Duodenal mucosa (tissue), 2 donors: ENCODE data around the gene WDR64.
"Not testable (repeated sequence)": the region's sequence is repeated elsewhere in the genome, so short reads cannot be mapped to it uniquely, and the experiment has no call there.

Experiments used
- H3K27ac ChIP-seq: one replicate; pipeline ENCODE4 v1.7.0; 2013; ENCODE audit warnings: low read depth, low read length
- H3K27me3 ChIP-seq, 2 donors: one replicate each; pipeline ENCODE4 v1.7.0; 2013; ENCODE audit warnings: low read length in 2 of 2, control low read depth in 1 of 2; ENCODE audit not compliant: insufficient read depth in 2 of 2, control insufficient read depth in 1 of 2
- H3K36me3 ChIP-seq, 2 donors: one replicate each; pipeline ENCODE4 v1.7.0; 2013; ENCODE audit warnings: low read length in 2 of 2, control low read depth in 1 of 2; ENCODE audit not compliant: insufficient read depth in 2 of 2, control insufficient read depth in 1 of 2
- H3K4me1 ChIP-seq, 2 donors: one replicate each; pipeline ENCODE4 v1.7.0; 2013; ENCODE audit warnings: low read length in 2 of 2, control low read depth in 1 of 2; ENCODE audit not compliant: insufficient read depth in 2 of 2, control insufficient read depth in 1 of 2
- H3K4me3 ChIP-seq, 2 donors: one replicate each; pipeline ENCODE4 v1.7.0; 2013; ENCODE audit warnings: low read length in 2 of 2, low read depth in 1 of 2
- H3K9ac ChIP-seq, 2 donors: one replicate each; pipeline ENCODE4 v1.7.0; 2013; ENCODE audit warnings: low read length in 2 of 2, low read depth in 1 of 2
- H3K9me3 ChIP-seq, 2 donors: one replicate each; pipeline ENCODE4 v1.7.0; 2013; ENCODE audit warnings: low read length in 2 of 2, control low read depth in 1 of 2; ENCODE audit not compliant: control insufficient read depth in 1 of 2

Gene WDR64

GRCh38 chr1:241813768-241814320 lies 161.8 kb downstream of the WDR64 start:
- Histone ChIP-seq H3K4me1 (no peaks in the 10 kb centered on the region), H3K9ac (no peak overlapping the region), H3K36me3 (no peaks in the 10 kb centered on the region), H3K9me3 (no peaks in the 10 kb centered on the region), H3K4me3 (no peak overlapping the region), H3K27ac (no peak overlapping the region), H3K27me3 (no peaks in the 10 kb centered on the region)

GRCh38 chr1:241816008-241816407 lies 163.9 kb downstream of the WDR64 start:
- Histone ChIP-seq H3K9me3 (no peaks in the 10 kb centered on the region), H3K27me3 (no peaks in the 10 kb centered on the region), H3K4me1 (no peaks in the 10 kb centered on the region), H3K27ac (no peak overlapping the region), H3K9ac (no peak overlapping the region), H3K36me3 (no peaks in the 10 kb centered on the region), H3K4me3 (no peak overlapping the region)

- no peak overlapping the region for H3K27ac ChIP-seq
- H3K36me3 ChIP-seq: no peaks in the 10 kb centered on the region
- H3K9me3 ChIP-seq: no peaks in the 10 kb centered on the region
- H3K9ac ChIP-seq: no peak overlapping the region
- H3K27me3 ChIP-seq: no peaks in the 10 kb centered on the region
- H3K4me3 ChIP-seq: no peak overlapping the region
- no peaks in the 10 kb centered on the region for H3K4me1 ChIP-seq
Observed at GRCh38 chr1:241817331-241817792, 165.3 kb downstream of the WDR64 start.

- H3K27ac ChIP-seq: no peak overlapping the region
- no peaks in the 10 kb centered on the region for H3K36me3 ChIP-seq
- no peaks in the 10 kb centered on the region for H3K4me1 ChIP-seq
- H3K4me3 ChIP-seq: no peak overlapping the region
- H3K27me3 ChIP-seq: no peaks in the 10 kb centered on the region
- no peak overlapping the region for H3K9ac ChIP-seq
- H3K9me3 ChIP-seq: no peaks in the 10 kb centered on the region
Observed at GRCh38 chr1:241817956-241818612, 166.0 kb downstream of the WDR64 start.

GRCh38 chr1:241819340-241819866 lies 167.3 kb downstream of the WDR64 start:
- no peaks in the 10 kb centered on the region for H3K4me1 ChIP-seq
- H3K36me3 ChIP-seq: no peaks in the 10 kb centered on the region
- no peak overlapping the region for H3K27ac ChIP-seq
- H3K9ac ChIP-seq: no peak overlapping the region
- no peaks in the 10 kb centered on the region for H3K27me3 ChIP-seq
- H3K4me3 ChIP-seq: no peak overlapping the region
- no peaks in the 10 kb centered on the region for H3K9me3 ChIP-seq

GRCh38 chr1:241821363-241821762 lies 169.3 kb downstream of the WDR64 start:
- Histone ChIP-seq H3K9ac (no peak overlapping the region), H3K36me3 (no peaks in the 10 kb centered on the region), H3K27ac (no peak overlapping the region), H3K27me3 (no peaks in the 10 kb centered on the region), H3K9me3 (no peaks in the 10 kb centered on the region), H3K4me3 (no peak overlapping the region), H3K4me1 (no peaks in the 10 kb centered on the region)

GRCh38 chr1:241822846-241823245 lies 170.8 kb downstream of the WDR64 start:
- no peak overlapping the region for H3K4me3 ChIP-seq
- H3K9ac ChIP-seq: no peak overlapping the region
- H3K36me3 ChIP-seq: no peaks in the 10 kb centered on the region
- no peaks in the 10 kb centered on the region for H3K4me1 ChIP-seq
- no peaks in the 10 kb centered on the region for H3K9me3 ChIP-seq
- H3K27me3 ChIP-seq: no peaks in the 10 kb centered on the region
- no peak overlapping the region for H3K27ac ChIP-seq

- H3K4me3 ChIP-seq: no peak overlapping the region
- no peaks in the 10 kb centered on the region for H3K27me3 ChIP-seq
- H3K9ac ChIP-seq: no peak overlapping the region
- H3K9me3 ChIP-seq: no peaks in the 10 kb centered on the region
- no peaks in the 10 kb centered on the region for H3K4me1 ChIP-seq
- H3K27ac ChIP-seq: no peak overlapping the region
- no peaks in the 10 kb centered on the region for H3K36me3 ChIP-seq
Observed at GRCh38 chr1:241823925-241824324, 171.8 kb downstream of the WDR64 start.

- Histone ChIP-seq H3K4me1 (no peaks in the 10 kb centered on the region), H3K9me3 (no peaks in the 10 kb centered on the region), H3K27me3 (no peaks in the 10 kb centered on the region), H3K4me3 (no peak overlapping the region), H3K27ac (no peak overlapping the region), H3K9ac (no peak overlapping the region), H3K36me3 (no peaks in the 10 kb centered on the region)
Observed at GRCh38 chr1:241825581-241825980, 173.5 kb downstream of the WDR64 start.

GRCh38 chr1:241826613-241827012 lies 174.5 kb downstream of the WDR64 start:
- not testable (repeated sequence) for H3K36me3 ChIP-seq, H3K4me3 ChIP-seq, H3K9ac ChIP-seq, H3K27me3 ChIP-seq, H3K4me1 ChIP-seq, H3K27ac ChIP-seq, H3K9me3 ChIP-seq
